ENCODE results near the gene POLH. TPM values are rescaled to one million over a fixed set of nuclear protein-coding genes. Genes with fewer than 3 reads are reported as not detected.

POLH gene
- total RNA-seq, 4 donors from 2014 or later, result 14.2 to 24.3 (median 17.0) TPM

DNA sequence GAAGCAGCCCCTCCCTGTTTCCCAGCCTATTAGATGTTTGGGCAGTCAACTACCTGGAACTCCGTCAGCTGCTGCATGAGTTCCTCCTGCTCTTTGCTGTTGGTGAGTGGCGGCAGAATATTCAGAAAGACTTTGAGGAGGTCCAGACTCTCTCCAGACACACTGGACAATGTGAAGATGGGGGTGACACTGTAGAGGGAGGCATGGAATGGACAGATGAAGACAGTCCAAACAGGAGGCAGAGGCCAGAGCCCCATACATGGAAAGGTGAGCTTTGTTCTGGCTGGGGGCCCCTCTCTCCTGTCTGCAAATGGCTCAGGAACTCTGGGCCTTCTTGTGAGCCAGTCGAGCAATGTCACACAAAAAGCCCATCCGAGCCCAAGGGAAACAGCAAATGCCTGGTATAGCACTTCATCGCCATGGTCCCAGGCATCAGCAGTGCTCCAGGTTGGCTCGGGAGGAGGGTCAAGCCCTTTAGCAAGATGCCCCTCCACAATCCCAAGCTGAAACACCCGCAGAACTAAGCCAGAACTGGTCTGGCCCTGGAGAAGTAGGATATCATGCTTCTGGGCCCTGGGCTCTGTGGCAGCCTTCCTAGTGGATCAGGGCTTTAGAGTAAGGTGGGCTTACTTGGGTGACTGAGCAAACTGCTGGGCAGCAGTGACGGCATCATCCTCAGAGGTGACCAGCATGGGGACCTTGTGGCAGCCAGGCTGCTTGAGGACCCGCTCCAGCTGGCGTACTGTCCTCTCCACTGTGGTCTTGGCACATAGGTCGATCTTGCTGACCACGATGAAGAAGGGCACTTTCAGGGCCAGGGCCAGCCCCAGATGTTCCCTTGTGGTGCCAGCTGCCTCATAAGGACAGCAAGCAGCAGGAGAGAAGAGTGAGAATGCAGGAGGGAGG, 48.1 kb downstream of the POLH start:
- Histone ChIP-seq H3K9me3 (no peaks in the 10 kb centered on the region), H3K27ac (no peak overlapping the region), H3K27me3 (no peaks in the 10 kb centered on the region), H3K4me3 (no peak overlapping the region), H3K36me3 (peaks cover 70% of the 10 kb centered on the region), H3K4me1 (peaks cover 19% of the 10 kb centered on the region)
- 89% methylated on average over 11 of the region's 12 CpGs for WGBS
- TF ChIP-seq EP300 (IDR thresholded peaks at IDR 0.05) (no peak), POLR2AphosphoS5 (IDR thresholded peaks at IDR 0.05) (no peak), POLR2A (IDR thresholded peaks at IDR 0.05) (no peak)
- TF ChIP-seq, protein P1, sequence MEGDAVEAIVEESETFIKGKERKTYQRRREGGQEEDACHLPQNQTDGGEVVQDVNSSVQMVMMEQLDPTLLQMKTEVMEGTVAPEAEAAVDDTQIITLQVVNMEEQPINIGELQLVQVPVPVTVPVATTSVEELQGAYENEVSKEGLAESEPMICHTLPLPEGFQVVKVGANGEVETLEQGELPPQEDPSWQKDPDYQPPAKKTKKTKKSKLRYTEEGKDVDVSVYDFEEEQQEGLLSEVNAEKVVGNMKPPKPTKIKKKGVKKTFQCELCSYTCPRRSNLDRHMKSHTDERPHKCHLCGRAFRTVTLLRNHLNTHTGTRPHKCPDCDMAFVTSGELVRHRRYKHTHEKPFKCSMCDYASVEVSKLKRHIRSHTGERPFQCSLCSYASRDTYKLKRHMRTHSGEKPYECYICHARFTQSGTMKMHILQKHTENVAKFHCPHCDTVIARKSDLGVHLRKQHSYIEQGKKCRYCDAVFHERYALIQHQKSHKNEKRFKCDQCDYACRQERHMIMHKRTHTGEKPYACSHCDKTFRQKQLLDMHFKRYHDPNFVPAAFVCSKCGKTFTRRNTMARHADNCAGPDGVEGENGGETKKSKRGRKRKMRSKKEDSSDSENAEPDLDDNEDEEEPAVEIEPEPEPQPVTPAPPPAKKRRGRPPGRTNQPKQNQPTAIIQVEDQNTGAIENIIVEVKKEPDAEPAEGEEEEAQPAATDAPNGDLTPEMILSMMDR (IDR thresholded peaks at IDR 0.05), result no peak
- peak; percentile 9 to 58 for DNase-seq (ENCODE audit: low spot score in 2 of 2)

DNA sequence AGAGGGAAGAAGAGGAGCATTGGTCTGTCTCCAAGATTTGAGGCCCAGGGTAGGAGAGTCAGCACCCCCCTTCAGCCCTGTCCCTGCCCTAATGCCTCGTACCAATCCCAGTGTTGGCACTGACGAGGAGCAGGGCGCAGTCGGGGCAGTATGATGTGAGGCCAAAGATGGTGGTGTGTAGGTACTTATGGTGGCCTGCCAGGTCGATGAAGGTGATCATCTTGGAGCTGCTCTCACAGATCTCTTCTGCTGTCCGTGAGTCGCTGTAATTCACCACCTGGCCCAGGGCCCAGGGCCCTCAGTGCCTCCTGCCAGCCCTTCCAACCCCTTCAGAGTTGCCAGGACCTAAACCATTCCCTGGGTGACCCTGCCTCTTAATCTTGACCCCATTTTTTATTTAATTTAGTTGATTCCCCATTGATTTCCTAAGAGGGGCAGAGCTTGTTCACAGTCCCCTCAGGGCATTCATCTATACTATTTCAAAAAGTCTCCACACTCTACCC, 48.9 kb downstream of the POLH start:
- Histone ChIP-seq H3K27me3 (no peaks in the 10 kb centered on the region), H3K9me3 (no peaks in the 10 kb centered on the region), H3K4me1 (peaks cover 19% of the 10 kb centered on the region), H3K27ac (no peak overlapping the region), H3K36me3 (peaks cover 65% of the 10 kb centered on the region), H3K4me3 (no peak overlapping the region)
- TF ChIP-seq POLR2AphosphoS5 (IDR thresholded peaks at IDR 0.05) (no peak), EP300 (IDR thresholded peaks at IDR 0.05) (no peak), POLR2A (IDR thresholded peaks at IDR 0.05) (no peak)
- TF ChIP-seq, protein P1 (IDR thresholded peaks at IDR 0.05), result no peak
- WGBS, result 77% methylated on average over 7 of the region's 7 CpGs
- DNase-seq (ENCODE audit: low spot score in 2 of 2), result peak in 1 of 2 donors; percentile 56

DNA sequence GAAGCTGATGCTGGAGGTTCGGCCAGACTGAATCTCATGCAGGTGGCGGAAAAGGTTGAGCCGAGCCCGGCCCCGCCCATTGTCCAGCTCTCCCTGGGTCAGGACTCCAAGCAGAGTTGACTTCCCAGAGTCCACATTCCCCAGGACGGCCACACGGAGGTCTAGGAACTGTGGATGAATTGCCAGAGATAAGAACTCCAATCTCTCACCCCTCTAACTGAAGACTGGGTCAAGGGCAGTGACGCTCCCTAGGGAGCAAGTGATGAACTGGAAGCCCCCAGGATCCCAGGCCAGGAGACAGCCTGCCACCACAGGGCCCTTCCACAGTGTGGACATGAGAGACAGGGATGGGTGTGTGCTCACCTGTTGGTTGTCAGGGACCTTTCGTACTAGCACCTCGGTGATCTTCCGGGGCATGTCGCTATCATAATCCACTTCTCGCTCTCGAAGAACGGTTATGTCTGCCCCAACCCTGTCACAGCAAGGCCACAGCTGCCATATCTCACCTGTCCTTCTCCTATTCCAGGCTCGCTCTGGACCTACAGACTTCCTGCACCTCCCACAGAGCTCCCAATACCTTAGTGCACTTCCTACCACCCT, 49.5 kb downstream of the POLH start:
- 95% methylated on average over 16 of the region's 16 CpGs for WGBS
- Histone ChIP-seq H3K4me1 (peaks cover 24% of the 10 kb centered on the region), H3K36me3 (peaks cover 58% of the 10 kb centered on the region), H3K27ac (no peak overlapping the region), H3K4me3 (no peak overlapping the region), H3K9me3 (no peaks in the 10 kb centered on the region), H3K27me3 (no peaks in the 10 kb centered on the region)
- DNase-seq (ENCODE audit: low spot score in 2 of 2), result peak in 1 of 2 donors; percentile 78
- TF ChIP-seq EP300 (IDR thresholded peaks at IDR 0.05) (no peak), POLR2A (IDR thresholded peaks at IDR 0.05) (no peak), POLR2AphosphoS5 (IDR thresholded peaks at IDR 0.05) (no peak)
- TF ChIP-seq, protein P1 (IDR thresholded peaks at IDR 0.05), result no peak

DNA sequence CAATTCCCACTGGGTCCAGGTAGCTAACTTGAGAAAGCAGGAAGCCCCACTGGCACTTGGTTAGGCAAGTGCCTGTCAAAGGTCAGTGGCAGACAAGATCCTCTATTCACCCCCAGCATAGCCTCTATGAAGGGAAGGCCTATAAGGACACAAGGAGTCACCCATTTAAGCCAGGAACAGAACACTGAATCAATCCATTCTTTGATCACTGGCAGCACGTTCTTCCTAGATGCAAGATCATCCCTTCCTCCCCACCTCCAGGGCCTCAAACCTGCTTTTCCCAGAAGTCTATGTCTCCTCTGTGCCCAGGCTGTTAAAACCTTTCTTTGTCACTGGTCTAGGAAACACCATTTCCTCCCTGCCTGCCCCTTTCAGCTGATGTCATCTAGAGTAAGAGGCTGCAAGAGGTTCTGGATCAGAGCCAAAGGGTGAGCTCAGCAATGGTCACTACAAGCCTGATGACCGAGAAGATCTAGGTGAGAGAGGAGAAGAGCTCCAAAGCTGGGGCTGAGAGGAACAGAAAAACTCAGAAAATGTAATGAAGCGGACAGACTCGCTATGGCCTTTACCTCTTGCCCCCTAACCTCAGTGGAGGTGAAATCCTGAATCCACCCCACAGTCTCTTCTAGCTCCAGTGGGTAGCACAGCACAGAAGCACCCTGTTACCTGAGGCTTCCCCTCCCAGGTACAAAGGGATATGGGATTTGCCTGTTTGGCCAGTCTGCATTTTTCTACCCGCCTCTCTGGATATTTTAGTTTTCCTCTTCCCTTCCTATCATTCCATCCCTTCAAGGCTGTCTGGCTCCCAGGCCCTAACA, 51.2 kb downstream of the POLH start:
- H3K27ac ChIP-seq, result peak overlapping the region; percentile 3
- H3K27me3 ChIP-seq, result no peaks in the 10 kb centered on the region
- H3K4me1 ChIP-seq, result peaks cover 26% of the 10 kb centered on the region
- WGBS, result 63% methylated on average over 5 of the region's 5 CpGs
- H3K9me3 ChIP-seq, result no peaks in the 10 kb centered on the region
- peak; percentile 80 to 82 for DNase-seq (ENCODE audit: low spot score in 2 of 2)
- peaks cover 41% of the 10 kb centered on the region for H3K36me3 ChIP-seq
- no peak overlapping the region for H3K4me3 ChIP-seq
- TF ChIP-seq POLR2AphosphoS5 (IDR thresholded peaks at IDR 0.05), result no peak
- no peak for TF ChIP-seq POLR2A (IDR thresholded peaks at IDR 0.05)
- TF ChIP-seq, protein P1 (IDR thresholded peaks at IDR 0.05), result no peak
- no peak for TF ChIP-seq EP300 (IDR thresholded peaks at IDR 0.05)
